PC-3 (cell line): ENCODE results near the gene SLC12A3. TPM values are rescaled to one million over a fixed set of nuclear protein-coding genes. Genes with fewer than 3 reads are reported as not detected.

Source experiments
- ATAC-seq: fragments of 200-7000 bp; cut with Tn5 transposase; 2 replicates; pipeline ENCODE4 v1.9.1; 2020; ENCODE audit warnings: mild to moderate bottlenecking, moderate library complexity
- BruUV-seq: library from RNA; stranded (reverse); fragments of 400-500 nt; replicated peaks from 2 replicates; lab custom pipeline; 2021; lab: Mats Ljungman, UMichigan
- CTCF ChIA-PET: fragments of 300-600 bp; sonication (Branson Sonifier 250); formaldehyde crosslinking; loops from one replicate; lab custom pipeline; 2022; ENCODE audit warnings: antibody characterized with exemption; lab: Charles Lee
- POLR2A ChIA-PET: fragments of 300-600 bp; sonication (Branson Sonifier 250); formaldehyde crosslinking; loops from one replicate; lab custom pipeline; 2022; ENCODE audit warnings: antibody characterized with exemption; ENCODE audit not compliant: unreplicated experiment; lab: Charles Lee
- DNase-seq: peaks from one replicate; pipeline ENCODE4 v3.0.0-alpha.2; 2015
- H2AFZ ChIP-seq: fragments of 300-600 bp; sonication (generic); 2 replicates; pipeline ENCODE4 v1.6.0; 2016; ENCODE audit warnings: antibody characterized with exemption, low read length
- H3F3A ChIP-seq: fragments of 300-600 bp; sonication (generic); one replicate; pipeline ENCODE4 v1.6.0; 2017; ENCODE audit warnings: antibody characterized with exemption, low read length, control low read depth, mild to moderate bottlenecking; ENCODE audit not compliant: unreplicated experiment
- H3K27ac ChIP-seq: fragments of 300-600 bp; sonication (generic); 2 replicates; pipeline ENCODE4 v1.5.1; 2016; ENCODE audit warnings: mild to moderate bottlenecking, low read length
- H3K27me3 ChIP-seq: fragments of 300-600 bp; sonication (generic); 2 replicates; pipeline ENCODE4 v1.6.1; 2016; ENCODE audit warnings: low read length, mixed read lengths
- H3K36me3 ChIP-seq: fragments of 300-600 bp; sonication (generic); 2 replicates; pipeline ENCODE4 v1.6.1; 2016; ENCODE audit warnings: low read depth, mixed run types, low read length, mixed read lengths
- H3K4me1 ChIP-seq: fragments of 300-600 bp; sonication (generic); 2 replicates; pipeline ENCODE4 v1.5.1; 2016; ENCODE audit warnings: low read length; ENCODE audit not compliant: insufficient read depth
- H3K4me2 ChIP-seq: fragments of 300-600 bp; sonication (generic); 2 replicates; pipeline ENCODE4 v1.6.0; 2016; ENCODE audit warnings: low read length
- H3K4me3 ChIP-seq: fragments of 300-600 bp; sonication (generic); 2 replicates; pipeline ENCODE4 v1.5.1; 2016; ENCODE audit warnings: mild to moderate bottlenecking, low read length, mixed read lengths
- H3K79me2 ChIP-seq: fragments of 300-600 bp; sonication (generic); 2 replicates; pipeline ENCODE4 v1.6.1; 2017; ENCODE audit warnings: low read length, mixed read lengths
- H3K9ac ChIP-seq: fragments of 300-600 bp; sonication (generic); 2 replicates; pipeline ENCODE4 v1.6.0; 2016; ENCODE audit warnings: mild to moderate bottlenecking, low read length
- H3K9me2 ChIP-seq: fragments of 300-600 bp; sonication (generic); replicated peaks from 2 replicates; pipeline ENCODE4 v1.6.1; 2016; ENCODE audit warnings: mixed run types, low read length, mixed read lengths
- H3K9me3 ChIP-seq: fragments of 300-600 bp; sonication (generic); 2 replicates; pipeline ENCODE4 v1.6.1; 2016; ENCODE audit warnings: low read length, mixed read lengths
- H4K20me1 ChIP-seq: fragments of 300-600 bp; sonication (generic); 2 replicates; pipeline ENCODE4 v1.6.1; 2016; ENCODE audit warnings: low read length, mixed read lengths
- CTCF ChIP-seq: fragments of 300-600 bp; sonication (generic); conservative IDR thresholded peaks from 2 replicates; pipeline ENCODE4 v1.5.1; 2017; ENCODE audit warnings: antibody characterized with exemption, low read depth, mild to moderate bottlenecking, low read length
- EZH2 ChIP-seq: fragments of 300-600 bp; sonication (generic); IDR thresholded peaks from one replicate; pipeline ENCODE4 v1.6.1; 2017; ENCODE audit warnings: antibody characterized with exemption, mild to moderate bottlenecking, low read length; ENCODE audit not compliant: unreplicated experiment
- EZH2phosphoT487 ChIP-seq: fragments of 300-600 bp; sonication (generic); IDR thresholded peaks from 2 replicates; pipeline ENCODE4 v1.6.1; 2018; ENCODE audit warnings: mild to moderate bottlenecking, antibody characterized with exemption, low read length, borderline replicate concordance
- intact Hi-C: fragments of 100-400 bp; cut with micrococcal nuclease; formaldehyde crosslinking; loops from 2 replicates; pipeline ENCODE4 v1.9.0; 2023
- total RNA-seq: library from RNA; depleted of rRNA; stranded (reverse); fragments of >200 nt; gene quantifications from 2 replicates; pipeline ENCODE4 v1.2.3, GENCODE V29; 2014

The SLC12A3 gene
- total RNA-seq, 1 experiment from 2014 or later: not detected

GRCh38 chr16:56944954-56945839, 80.2 kb downstream of the SLC12A3 start:
- no TSS peak for BruUV-seq
- Histone ChIP-seq H3K4me3 (no peak overlapping the region), H3K4me2 (no peak overlapping the region), H3K36me3 (peaks cover 28% of the 10 kb centered on the region), H3K4me1 (peaks cover 17% of the 10 kb centered on the region), H3F3A (no peaks in the 10 kb centered on the region), H3K79me2 (no peaks in the 10 kb centered on the region), H3K27ac (peak overlapping the region; percentile 23; the same call in 1 of the 2 replicates), H3K9me3 (no peaks in the 10 kb centered on the region), H3K9ac (no peak overlapping the region), H3K27me3 (no peaks in the 10 kb centered on the region), H4K20me1 (no peaks in the 10 kb centered on the region), H2AFZ (no peak overlapping the region), H3K9me2 (no peaks in the 10 kb centered on the region)
- ChIA-PET POLR2A (interaction anchor here (0.7 kb wide), 1 partner anchor 14 kb away, joined by 5 read pairs; no protein-coding TSS in a partner anchor), CTCF (no interaction called here)
- intact Hi-C loops: loop anchor here (5.0 to 10.0 kb wide), 4 partner anchors 42 to 222 kb away; partner anchors contain the start of genes NLRC5 and SLC12A3
- ATAC-seq (peak; percentile 29; the same call in 1 of the 2 replicates), DNase-seq (peak; percentile 65)
- TF ChIP-seq EZH2 (no peak), EZH2phosphoT487 (no peak), CTCF (no peak)

GRCh38 chr16:56945847-56946527, 81.0 kb downstream of the SLC12A3 start:
- Histone ChIP-seq H3K9ac (no peak overlapping the region), H3K27ac (no peak overlapping the region), H2AFZ (no peak overlapping the region), H3K4me3 (no peak overlapping the region), H3K79me2 (no peaks in the 10 kb centered on the region), H3K9me2 (no peaks in the 10 kb centered on the region), H3K36me3 (peaks cover 26% of the 10 kb centered on the region), H3K9me3 (no peaks in the 10 kb centered on the region), H3K27me3 (no peaks in the 10 kb centered on the region), H3K4me1 (peaks cover 17% of the 10 kb centered on the region), H3K4me2 (no peak overlapping the region), H4K20me1 (no peaks in the 10 kb centered on the region), H3F3A (no peaks in the 10 kb centered on the region)
- no TSS peak for BruUV-seq
- TF ChIP-seq EZH2: no peak
- no peak for TF ChIP-seq EZH2phosphoT487
- TF ChIP-seq CTCF: no peak
- intact Hi-C loops: loop anchor here (5.0 to 10.0 kb wide), 4 partner anchors 41 to 221 kb away; partner anchors contain the start of genes NLRC5 and SLC12A3
- ChIA-PET CTCF (no interaction called here), POLR2A (no interaction called here)
- ATAC-seq (no peak), DNase-seq (no peak)
